IPS-15b (cell line): ENCODE measurements around the gene TLN1.

Experiments
- H3K27me3 ChIP-seq: one replicate; pipeline ENCODE4 v1.6.1; 2013; ENCODE audit warnings: low read length; ENCODE audit not compliant: control insufficient read depth, insufficient read depth
- H3K36me3 ChIP-seq: one replicate; pipeline ENCODE4 v1.6.1; 2013; ENCODE audit warnings: low read length; ENCODE audit not compliant: control insufficient read depth, insufficient read depth
- H3K4me1 ChIP-seq: one replicate; pipeline ENCODE4 v1.6.1; 2013; ENCODE audit warnings: mild to moderate bottlenecking, low read length; ENCODE audit not compliant: control insufficient read depth, insufficient read depth
- H3K4me3 ChIP-seq: one replicate; pipeline ENCODE4 v1.5.1; 2013; ENCODE audit warnings: low read depth, low read length
- H3K9ac ChIP-seq: one replicate; pipeline ENCODE4 v1.6.1; 2013; ENCODE audit warnings: low read depth, mild to moderate bottlenecking, low read length
- H3K9me3 ChIP-seq: one replicate; pipeline ENCODE4 v1.6.1; 2013; ENCODE audit warnings: mild to moderate bottlenecking, low read length; ENCODE audit not compliant: control insufficient read depth, insufficient read depth

The TLN1 gene

GRCh38 chr9:35712762-35713400 lies 19.1 kb downstream of the TLN1 start:
- H3K36me3 ChIP-seq: peaks cover 63% of the 10 kb centered on the region
- no peaks in the 10 kb centered on the region for H3K9me3 ChIP-seq
- no peak overlapping the region for H3K4me3 ChIP-seq
- no peak overlapping the region for H3K9ac ChIP-seq
- H3K27me3 ChIP-seq: no peaks in the 10 kb centered on the region
- no peaks in the 10 kb centered on the region for H3K4me1 ChIP-seq

GRCh38 chr9:35711501-35712428 lies 20.2 kb downstream of the TLN1 start:
- H3K9ac ChIP-seq: no peak overlapping the region
- H3K9me3 ChIP-seq: no peaks in the 10 kb centered on the region
- no peaks in the 10 kb centered on the region for H3K27me3 ChIP-seq
- no peaks in the 10 kb centered on the region for H3K4me1 ChIP-seq
- H3K36me3 ChIP-seq: peaks cover 63% of the 10 kb centered on the region
- no peak overlapping the region for H3K4me3 ChIP-seq

- Histone ChIP-seq H3K4me3 (no peak overlapping the region), H3K4me1 (no peaks in the 10 kb centered on the region), H3K27me3 (no peaks in the 10 kb centered on the region), H3K9me3 (no peaks in the 10 kb centered on the region), H3K36me3 (peaks cover 66% of the 10 kb centered on the region), H3K9ac (no peak overlapping the region)
Measured at GRCh38 chr9:35710818-35711500, 21.0 kb downstream of the TLN1 start.

GRCh38 chr9:35708146-35708545 lies 23.8 kb downstream of the TLN1 start:
- H3K27me3 ChIP-seq: no peaks in the 10 kb centered on the region
- H3K9ac ChIP-seq: no peak overlapping the region
- no peak overlapping the region for H3K4me3 ChIP-seq
- H3K4me1 ChIP-seq: no peaks in the 10 kb centered on the region
- H3K9me3 ChIP-seq: no peaks in the 10 kb centered on the region
- peaks cover 76% of the 10 kb centered on the region for H3K36me3 ChIP-seq

GRCh38 chr9:35706951-35707350 lies 25.0 kb downstream of the TLN1 start:
- Histone ChIP-seq H3K9ac (no peak overlapping the region), H3K36me3 (peaks cover 80% of the 10 kb centered on the region), H3K9me3 (no peaks in the 10 kb centered on the region), H3K27me3 (no peaks in the 10 kb centered on the region), H3K4me3 (no peak overlapping the region), H3K4me1 (no peaks in the 10 kb centered on the region)

- H3K9me3 ChIP-seq: no peaks in the 10 kb centered on the region
- no peak overlapping the region for H3K4me3 ChIP-seq
- no peaks in the 10 kb centered on the region for H3K4me1 ChIP-seq
- H3K27me3 ChIP-seq: no peaks in the 10 kb centered on the region
- peaks cover 76% of the 10 kb centered on the region for H3K36me3 ChIP-seq
- H3K9ac ChIP-seq: no peak overlapping the region
Measured at GRCh38 chr9:35705836-35706430, 26.1 kb downstream of the TLN1 start.

- no peaks in the 10 kb centered on the region for H3K27me3 ChIP-seq
- no peak overlapping the region for H3K4me3 ChIP-seq
- peaks cover 72% of the 10 kb centered on the region for H3K36me3 ChIP-seq
- H3K9me3 ChIP-seq: no peaks in the 10 kb centered on the region
- no peaks in the 10 kb centered on the region for H3K4me1 ChIP-seq
- no peak overlapping the region for H3K9ac ChIP-seq
Measured at GRCh38 chr9:35705372-35705771, 26.6 kb downstream of the TLN1 start.

- no peaks in the 10 kb centered on the region for H3K9me3 ChIP-seq
- peaks cover 81% of the 10 kb centered on the region for H3K36me3 ChIP-seq
- H3K9ac ChIP-seq: no peak overlapping the region
- H3K27me3 ChIP-seq: no peaks in the 10 kb centered on the region
- no peaks in the 10 kb centered on the region for H3K4me1 ChIP-seq
- no peak overlapping the region for H3K4me3 ChIP-seq
Measured at GRCh38 chr9:35703906-35704672, 27.9 kb downstream of the TLN1 start.

GRCh38 chr9:35702696-35703095 lies 29.3 kb downstream of the TLN1 start:
- Histone ChIP-seq H3K36me3 (peaks cover 88% of the 10 kb centered on the region), H3K9ac (no peak overlapping the region), H3K27me3 (no peaks in the 10 kb centered on the region), H3K4me3 (no peak overlapping the region), H3K4me1 (no peaks in the 10 kb centered on the region), H3K9me3 (no peaks in the 10 kb centered on the region)

GRCh38 chr9:35700942-35701341 lies 31.1 kb downstream of the TLN1 start:
- H3K9me3 ChIP-seq: no peaks in the 10 kb centered on the region
- H3K36me3 ChIP-seq: peaks cover 76% of the 10 kb centered on the region
- H3K27me3 ChIP-seq: no peaks in the 10 kb centered on the region
- no peak overlapping the region for H3K9ac ChIP-seq
- no peaks in the 10 kb centered on the region for H3K4me1 ChIP-seq
- no peak overlapping the region for H3K4me3 ChIP-seq

GRCh38 chr9:35700031-35700430 lies 32.0 kb downstream of the TLN1 start:
- Histone ChIP-seq H3K4me1 (no peaks in the 10 kb centered on the region), H3K36me3 (peaks cover 67% of the 10 kb centered on the region), H3K27me3 (no peaks in the 10 kb centered on the region), H3K9me3 (no peaks in the 10 kb centered on the region), H3K9ac (no peak overlapping the region), H3K4me3 (no peak overlapping the region)
